ENCODE data around the gene DZIP1L. TPM values are rescaled to one million over a fixed set of nuclear protein-coding genes. Genes with fewer than 3 reads are reported as not detected.
A peak's percentile ranks its signal among the peaks of the same experiment; 100 is the strongest.

The DZIP1L gene
- total and polyA plus RNA-seq, 7 donors, result 1.2 to 33.0 (median 16.8) TPM; not detected in 1

GRCh38 chr3:138082085-138082991 is 33.1 kb downstream of the DZIP1L start:
- intact Hi-C loops (cut with DNase I), result loop anchor here (5.0 kb wide), 1 partner anchor 35 kb away; the partner anchor contains the start of gene DZIP1L
- Histone ChIP-seq H3K27ac (peak overlapping the region; percentile 6 to 52 (median 42)), H3K27me3 (no peaks in the 10 kb centered on the region), H3K4me3 (no peak overlapping the region), H3K4me1 (peaks cover 0 to 13% (median 11%) of the 10 kb centered on the region in 4 donors), H3K9me3 (no peaks in the 10 kb centered on the region), H3K36me3 (peaks cover 4 to 56% (median 24%) of the 10 kb centered on the region in 4 donors)
- TF ChIP-seq POLR2AphosphoS5 (IDR thresholded peaks at IDR 0.05), result no peak
- no peak for TF ChIP-seq EP300 (IDR thresholded peaks at IDR 0.05)
- TF ChIP-seq POLR2A (IDR thresholded peaks at IDR 0.05), result no peak
- TF ChIP-seq CTCF (IDR thresholded peaks at IDR 0.05), result no peak
- no peak for DNase-seq
- WGBS, 2 donors, result 12 to 43% methylated on average over 8 of the region's 8 CpGs

DNA sequence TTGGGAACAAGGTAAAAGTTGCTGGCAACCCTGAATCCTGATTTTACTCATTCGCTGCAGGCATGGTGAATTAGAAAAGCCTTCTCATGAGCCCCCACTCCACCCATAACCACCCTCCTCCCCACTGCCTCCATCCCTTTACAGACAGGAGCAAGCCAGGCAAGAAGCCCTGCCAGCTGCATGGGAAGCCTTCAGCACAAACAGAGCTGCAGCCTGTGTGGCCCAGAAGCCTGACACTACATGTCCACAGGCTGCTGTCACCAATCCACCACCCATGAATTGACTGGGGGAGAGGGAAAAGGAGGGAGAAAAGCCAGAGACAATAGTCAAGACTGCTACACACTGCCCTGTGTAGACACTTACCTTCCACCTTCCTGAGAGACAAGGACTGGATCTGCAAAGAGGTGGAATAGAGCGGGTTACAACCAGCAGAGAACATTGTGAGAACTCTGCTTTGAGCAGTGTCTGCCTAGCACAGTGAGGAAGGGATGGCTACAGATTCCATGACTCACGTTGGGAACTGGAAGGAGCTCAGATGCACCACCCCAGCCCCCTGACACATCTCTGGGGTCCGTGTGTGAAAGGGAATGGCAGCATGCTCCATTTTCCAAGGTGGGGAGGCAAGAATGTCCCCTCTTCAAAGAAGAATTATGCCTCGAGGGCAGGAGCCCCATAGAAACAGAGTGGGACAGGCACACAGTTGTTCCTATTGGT is 33.9 kb downstream of the DZIP1L start:
- TF ChIP-seq EP300 (IDR thresholded peaks at IDR 0.05) (no peak), POLR2AphosphoS5 (IDR thresholded peaks at IDR 0.05) (no peak), CTCF (IDR thresholded peaks at IDR 0.05) (no peak), POLR2A (IDR thresholded peaks at IDR 0.05) (no peak)
- 57 to 78% methylated on average over 5 of the region's 5 CpGs for WGBS, 2 donors
- H3K27me3 ChIP-seq, result no peaks in the 10 kb centered on the region
- DNase-seq, result no peak
- no peaks in the 10 kb centered on the region for H3K9me3 ChIP-seq
- H3K4me1 ChIP-seq, result peaks cover 0 to 13% (median 11%) of the 10 kb centered on the region in 4 donors
- H3K4me3 ChIP-seq, result no peak overlapping the region
- H3K36me3 ChIP-seq, result peaks cover 6 to 56% (median 21%) of the 10 kb centered on the region in 4 donors
- peak overlapping the region; percentile 6 to 52 (median 42) for H3K27ac ChIP-seq
- intact Hi-C loops (cut with DNase I), result loop anchor here (5.0 kb wide), 1 partner anchor 36 kb away; the partner anchor contains the start of gene DZIP1L

DNA sequence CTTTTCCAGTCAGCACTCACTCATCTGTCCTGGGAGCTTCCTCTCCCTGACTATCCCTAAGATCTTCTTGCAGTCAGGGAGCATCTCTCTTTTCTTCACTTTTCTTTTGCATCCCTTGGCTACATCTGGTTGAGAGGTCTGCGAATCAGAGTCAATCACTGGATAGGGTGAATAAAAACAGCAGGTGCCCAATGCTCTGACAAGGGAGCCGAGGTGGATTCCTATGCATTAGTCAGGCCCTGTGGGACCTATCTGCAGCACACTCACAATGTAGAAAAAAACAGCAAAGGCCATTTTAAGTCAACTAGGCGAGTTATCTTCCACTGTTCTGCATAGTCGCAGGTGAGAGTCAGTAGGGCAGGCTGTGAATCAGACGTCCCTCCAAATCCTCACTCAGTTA is 35.5 kb downstream of the DZIP1L start:
- no peak overlapping the region for H3K27ac ChIP-seq
- H3K36me3 ChIP-seq, result peaks cover 4 to 65% (median 20%) of the 10 kb centered on the region in 4 donors
- H3K4me1 ChIP-seq, result peaks cover 0 to 13% (median 11%) of the 10 kb centered on the region in 4 donors
- H3K9me3 ChIP-seq, result no peaks in the 10 kb centered on the region
- H3K27me3 ChIP-seq, result no peaks in the 10 kb centered on the region
- TF ChIP-seq POLR2A (IDR thresholded peaks at IDR 0.05) (no peak), CTCF (IDR thresholded peaks at IDR 0.05) (no peak), EP300 (IDR thresholded peaks at IDR 0.05) (no peak), POLR2AphosphoS5 (IDR thresholded peaks at IDR 0.05) (no peak)
- DNase-seq, result no peak
- no peak overlapping the region for H3K4me3 ChIP-seq
- intact Hi-C loops (cut with DNase I), result loop anchor here (5.0 kb wide), 1 partner anchor 37 kb away; the partner anchor contains the start of gene DZIP1L
- 92% methylated on average over 5 of the region's 5 CpGs for WGBS, 2 donors

GRCh38 chr3:138078901-138079344 is 36.5 kb downstream of the DZIP1L start:
- no peak for DNase-seq
- Histone ChIP-seq H3K9me3 (no peaks in the 10 kb centered on the region), H3K4me1 (peaks cover 0 to 13% (median 11%) of the 10 kb centered on the region in 4 donors), H3K36me3 (peaks cover 0 to 69% (median 18%) of the 10 kb centered on the region in 4 donors), H3K4me3 (no peak overlapping the region), H3K27ac (no peak overlapping the region), H3K27me3 (no peaks in the 10 kb centered on the region)
- 0% methylated on average over 1 of the region's 1 CpG for WGBS, 2 donors
- intact Hi-C loops (cut with DNase I), result no loop called here
- TF ChIP-seq POLR2AphosphoS5 (IDR thresholded peaks at IDR 0.05) (no peak), POLR2A (IDR thresholded peaks at IDR 0.05) (no peak), EP300 (IDR thresholded peaks at IDR 0.05) (no peak), CTCF (IDR thresholded peaks at IDR 0.05) (no peak)
